ENCODE results near the gene SLC15A5.

SLC15A5 gene

DNA sequence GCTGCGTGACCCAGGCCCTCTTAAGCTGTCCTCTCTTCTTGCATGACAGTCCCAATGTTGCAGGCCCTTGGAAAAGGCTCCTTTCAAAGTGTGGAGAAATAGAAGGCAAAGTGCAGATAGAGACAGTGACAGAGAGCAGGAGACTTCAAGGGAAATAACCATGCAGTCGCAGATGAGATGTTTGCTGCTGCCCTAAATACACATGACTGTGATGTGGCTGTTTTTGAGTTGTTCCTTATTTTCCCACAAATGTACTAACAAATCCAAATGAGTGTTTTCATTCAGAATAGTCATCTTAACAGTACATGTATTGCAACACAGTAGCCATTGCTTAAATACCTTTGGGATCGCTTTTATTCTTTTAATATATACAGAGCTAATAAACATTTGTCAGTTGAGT, 101.6 kb downstream of the SLC15A5 start:
- no peak for DNase-seq (ENCODE audit: low spot score)

DNA sequence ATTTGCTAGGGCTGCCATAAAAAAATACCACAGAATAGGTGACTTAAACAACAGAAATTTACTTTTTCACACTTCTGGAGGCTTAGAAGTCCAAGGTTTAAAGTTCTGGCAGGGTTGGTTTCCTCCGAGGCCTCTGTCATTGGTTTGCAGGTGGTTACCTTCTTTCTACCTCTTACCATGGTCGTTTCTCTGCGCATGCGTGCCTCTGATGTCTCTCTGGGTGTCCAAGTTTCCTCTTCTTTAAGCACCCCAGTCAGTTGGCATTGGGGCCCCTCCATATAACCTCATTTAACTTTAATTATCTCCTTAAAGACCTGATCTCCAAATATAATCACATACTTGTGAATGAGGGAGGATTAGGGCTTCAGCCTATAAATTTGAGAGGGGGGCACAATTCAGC, 103.2 kb downstream of the SLC15A5 start:
- no peak for DNase-seq (ENCODE audit: low spot score)

DNA sequence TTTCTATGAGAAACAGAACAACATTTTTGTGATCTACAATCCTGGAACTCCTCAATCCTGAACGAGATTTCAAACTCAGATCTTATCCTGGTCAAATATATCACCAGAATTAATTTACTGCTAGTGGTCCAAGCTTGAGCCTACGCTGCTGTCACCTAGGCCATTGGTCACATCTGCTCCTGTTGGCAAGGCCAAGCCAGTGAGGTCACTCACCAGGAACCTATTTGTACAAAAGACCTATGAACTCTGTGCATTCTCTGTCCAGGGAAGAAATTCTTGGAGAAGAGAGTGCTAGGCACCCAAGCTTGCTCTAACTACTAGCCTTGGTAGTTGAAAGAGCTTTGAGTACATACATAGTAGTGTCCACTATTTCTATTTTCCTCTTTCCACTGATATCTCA, 106.1 kb downstream of the SLC15A5 start:
- DNase-seq (ENCODE audit: low spot score), result no peak

DNA sequence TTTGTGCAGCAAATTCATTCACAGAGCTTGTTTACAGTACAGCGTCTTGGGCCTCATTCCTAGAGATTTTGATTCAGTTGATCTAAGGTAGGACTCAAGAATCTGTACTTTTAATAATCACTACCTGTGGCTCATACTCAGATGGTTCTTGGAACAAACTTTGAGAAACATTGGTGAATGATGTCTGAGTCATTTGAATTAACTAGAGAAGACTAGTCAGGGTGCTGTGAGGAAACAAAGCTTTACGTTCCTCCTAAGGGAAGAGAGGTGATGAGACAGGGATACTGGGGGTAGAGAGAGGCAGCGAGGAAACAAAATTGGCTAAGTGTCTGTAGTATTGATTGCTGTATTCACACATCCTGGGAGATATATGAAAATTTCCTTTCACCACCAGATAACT, 109.4 kb downstream of the SLC15A5 start:
- no peak for DNase-seq (ENCODE audit: low spot score)

DNA sequence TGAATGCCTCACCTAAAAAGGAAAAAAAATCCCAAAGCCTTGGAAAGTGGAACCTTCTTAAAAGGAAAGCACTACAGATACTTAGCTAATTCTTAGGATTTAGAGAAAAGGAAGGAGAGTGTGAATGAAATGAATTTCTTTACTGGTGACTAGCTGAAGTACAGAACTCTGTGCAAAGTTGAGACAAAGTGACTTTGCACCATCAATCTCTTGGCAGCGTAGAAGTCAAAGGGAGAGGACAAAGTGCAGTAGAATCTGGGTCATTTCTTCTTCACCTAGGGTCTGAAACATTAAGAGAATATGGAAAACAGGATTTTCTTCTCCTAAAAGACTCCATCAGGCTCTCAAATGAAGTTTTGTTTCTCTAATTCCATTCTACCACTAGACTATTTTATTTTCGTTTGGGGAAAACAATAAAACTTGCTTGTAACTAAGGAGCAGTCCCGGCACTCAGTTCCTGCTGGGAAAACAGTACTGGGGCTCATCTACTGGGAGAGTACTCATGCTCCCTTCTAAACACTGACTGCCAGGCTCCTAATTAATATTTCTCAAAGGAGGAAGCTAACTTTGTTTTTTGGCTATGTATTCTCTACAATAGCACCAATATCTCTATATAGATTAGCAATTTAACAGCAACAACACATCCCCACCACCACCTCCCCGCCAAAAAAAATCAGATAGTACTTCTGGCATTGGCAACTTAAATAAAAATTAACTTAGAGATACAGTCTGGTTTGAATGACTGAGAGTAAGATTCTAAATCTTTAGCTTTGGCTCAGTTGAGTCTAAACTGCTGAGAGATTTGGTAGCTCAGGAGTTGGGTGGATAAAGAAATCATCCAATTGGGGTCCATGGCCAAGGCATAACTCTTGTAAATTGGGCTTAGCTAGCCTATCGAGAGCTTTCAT, 110.7 kb downstream of the SLC15A5 start:
- DNase-seq (ENCODE audit: low spot score), result no peak

DNA sequence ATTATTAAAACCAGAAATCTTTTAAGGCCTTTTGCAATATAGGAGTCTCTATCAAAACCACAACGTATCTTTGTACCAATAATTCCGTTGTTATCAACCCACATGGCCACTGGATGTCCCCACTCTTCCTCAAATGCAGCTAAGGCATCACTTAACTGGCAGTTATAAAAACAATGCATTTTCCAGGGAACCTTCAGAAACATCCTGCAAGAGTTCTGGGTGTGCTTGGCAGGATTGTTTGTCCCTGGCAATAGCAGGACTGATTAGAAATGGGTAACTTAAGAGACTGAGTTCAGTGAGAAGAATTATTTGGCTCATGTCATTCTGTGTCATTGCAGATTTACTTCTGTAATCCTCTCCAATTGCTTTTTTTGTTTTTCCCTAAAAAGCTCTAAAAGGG, 112.0 kb downstream of the SLC15A5 start:
- DNase-seq (ENCODE audit: low spot score), result no peak

DNA sequence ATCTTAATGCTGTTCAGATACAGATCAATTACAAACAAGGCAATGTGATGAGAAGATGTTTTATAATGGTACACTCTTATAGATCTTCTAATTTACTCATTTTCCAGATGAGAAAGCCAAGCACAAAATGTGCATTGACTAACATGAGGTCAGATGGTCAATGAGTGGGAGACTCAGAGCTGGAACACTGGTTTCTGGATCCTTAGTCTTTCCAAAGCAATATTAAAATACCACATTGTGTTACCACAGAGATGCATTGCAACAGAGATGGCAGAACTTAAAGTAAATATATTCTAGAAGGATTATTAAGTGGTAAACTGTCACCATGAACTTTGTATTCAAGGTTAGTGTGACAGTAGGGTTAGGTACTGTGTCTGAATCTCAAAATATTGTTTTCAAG, 113.6 kb downstream of the SLC15A5 start:
- DNase-seq (ENCODE audit: low spot score), result no peak

DNA sequence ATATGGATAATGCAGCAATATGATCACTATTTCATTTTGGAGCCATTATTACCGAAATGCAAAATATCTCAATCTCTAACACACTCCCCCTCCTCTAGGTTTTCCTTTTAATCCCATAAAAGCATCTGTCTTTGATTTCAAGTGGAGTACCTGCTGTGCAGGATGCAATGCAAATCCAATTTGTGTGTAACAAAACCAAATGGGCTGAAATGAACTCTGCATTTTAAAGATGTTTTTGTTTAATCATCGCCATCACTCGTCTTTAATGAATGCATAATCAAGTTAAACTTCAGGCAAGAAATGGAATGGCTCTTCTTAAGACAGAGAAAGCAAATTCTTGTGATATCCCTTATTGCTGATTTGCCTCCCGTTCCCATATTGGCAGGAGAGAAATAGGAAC, 114.3 kb downstream of the SLC15A5 start:
- no peak for DNase-seq (ENCODE audit: low spot score)

DNA sequence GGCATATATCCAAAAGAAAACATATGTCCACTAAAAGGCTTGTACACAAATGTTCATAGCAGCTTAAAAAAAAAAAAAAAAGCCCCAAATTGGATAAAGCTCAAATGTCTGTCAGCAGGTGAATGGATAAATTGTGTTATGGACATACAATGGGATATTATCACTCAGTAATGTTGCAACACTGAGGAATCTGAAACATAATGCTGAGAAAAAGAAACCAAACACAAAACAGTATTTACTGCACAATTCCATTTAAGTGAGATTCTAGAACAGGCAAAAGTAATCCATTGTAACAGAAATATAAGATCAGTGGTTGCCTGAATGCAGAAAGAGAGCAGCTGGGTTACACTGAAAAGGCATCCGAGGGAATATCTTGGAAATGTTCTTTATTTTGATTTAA, 117.9 kb downstream of the SLC15A5 start:
- DNase-seq (ENCODE audit: low spot score), result no peak

DNA sequence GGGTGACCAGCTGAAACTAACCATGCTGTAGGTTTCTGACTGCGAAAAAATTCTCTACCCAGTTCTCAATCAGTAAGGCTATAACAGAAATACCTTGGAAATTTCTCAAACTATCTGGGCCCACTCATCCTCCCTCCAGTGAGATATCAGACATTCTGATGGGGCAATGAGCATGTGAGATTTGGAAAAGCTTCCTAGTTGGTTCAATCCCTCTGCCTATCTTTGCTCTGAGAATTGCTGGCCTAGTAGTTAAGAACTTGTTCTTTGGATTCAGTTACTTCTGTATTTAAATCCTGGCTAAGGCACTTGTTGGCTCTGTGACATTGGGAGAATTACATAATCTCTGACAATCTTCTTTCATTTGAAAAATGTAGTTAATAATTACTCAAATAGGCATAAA, 119.4 kb downstream of the SLC15A5 start:
- DNase-seq (ENCODE audit: low spot score), result no peak

DNA sequence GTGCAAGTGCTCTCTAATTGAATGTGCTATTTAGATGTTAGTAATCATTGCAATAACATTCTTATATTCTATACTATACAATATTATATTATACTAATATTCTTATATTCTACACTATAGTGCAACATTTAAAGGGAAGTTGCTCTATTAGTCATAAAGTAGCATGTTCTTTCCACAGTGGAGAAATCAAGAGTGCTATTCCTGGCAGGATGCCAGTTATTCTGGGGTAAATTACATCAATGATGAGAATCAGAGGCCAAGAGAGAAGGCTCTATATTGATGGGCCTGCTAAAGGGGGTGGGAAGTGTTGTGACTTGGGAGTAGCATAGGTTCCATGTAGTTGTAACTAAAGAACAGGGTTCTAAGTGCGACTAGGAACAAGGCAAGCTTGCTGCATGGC, 121.5 kb downstream of the SLC15A5 start:
- DNase-seq (ENCODE audit: low spot score), result no peak

DNA sequence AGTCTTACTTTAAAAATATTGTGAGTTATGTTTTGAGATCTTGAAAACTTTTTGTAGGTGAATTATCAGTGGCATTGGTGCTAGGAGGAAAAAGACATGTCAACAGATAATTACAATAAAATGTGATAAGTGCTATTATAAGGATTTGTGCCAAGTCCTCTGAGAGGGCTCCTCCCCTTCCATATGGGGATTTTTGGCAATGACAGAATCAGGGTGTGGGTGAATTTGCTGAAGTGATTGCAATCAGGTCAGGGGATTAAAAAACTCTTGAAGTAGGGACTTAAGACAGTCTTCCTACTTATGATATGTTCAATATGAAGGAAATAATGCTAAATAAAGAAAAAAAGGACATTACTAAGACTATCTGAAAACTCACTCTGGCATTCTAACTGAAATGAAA, 122.5 kb downstream of the SLC15A5 start:
- no peak for DNase-seq (ENCODE audit: low spot score)

DNA sequence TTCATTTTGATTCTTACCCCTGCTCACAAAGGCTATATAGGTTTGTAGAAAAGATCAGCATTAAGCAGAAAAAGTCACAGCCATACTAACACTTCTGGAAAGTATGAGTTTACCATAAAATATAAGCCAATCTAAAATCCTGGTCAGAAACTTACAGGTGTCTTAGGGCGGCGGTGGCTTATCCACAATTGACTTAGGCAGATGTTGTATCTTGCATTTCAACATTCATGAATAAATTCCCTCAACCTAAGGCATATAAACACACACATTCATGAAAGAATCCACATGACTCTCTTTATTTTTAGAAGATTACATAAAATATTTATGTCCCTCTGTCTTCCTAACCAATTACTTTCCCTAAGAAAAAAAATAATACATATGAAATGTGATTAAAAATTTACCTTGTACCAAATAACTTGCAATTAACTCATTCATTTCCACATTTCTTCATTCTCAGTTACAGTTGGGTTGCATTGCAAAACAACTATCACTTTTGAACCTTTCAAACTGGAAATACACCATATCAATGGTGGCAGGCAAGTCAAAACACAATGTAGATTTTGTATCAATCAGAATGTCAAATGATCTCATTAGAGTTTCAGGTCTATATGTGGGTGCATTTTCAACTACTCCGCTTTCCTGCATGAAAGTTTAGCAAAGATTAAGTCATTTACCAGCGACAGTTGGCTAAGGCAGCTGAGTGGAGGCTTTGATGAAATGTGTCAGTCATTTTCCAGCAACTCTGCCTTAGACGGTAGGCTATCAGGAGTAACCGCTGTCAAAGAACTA, 124.4 kb downstream of the SLC15A5 start:
- DNase-seq (ENCODE audit: low spot score), result no peak

DNA sequence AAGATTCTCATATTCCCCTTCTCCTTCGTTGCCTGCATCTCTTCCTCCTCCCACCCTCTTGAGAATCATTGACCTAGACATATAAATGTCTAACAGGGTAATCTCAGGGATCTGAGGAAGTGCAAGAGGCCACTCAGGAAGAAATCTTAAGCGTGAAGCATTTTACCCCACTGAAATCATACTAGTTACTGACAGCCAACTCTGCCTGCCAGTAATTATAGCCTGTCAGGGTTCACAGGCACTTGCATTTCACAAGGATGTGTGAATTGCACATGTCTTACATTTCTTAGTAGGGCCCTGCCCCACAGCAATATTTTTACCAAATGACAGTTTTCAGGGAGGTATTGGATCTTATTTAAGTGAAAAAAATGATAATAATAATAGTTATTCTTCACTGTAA, 127.2 kb downstream of the SLC15A5 start:
- DNase-seq (ENCODE audit: low spot score), result no peak

DNA sequence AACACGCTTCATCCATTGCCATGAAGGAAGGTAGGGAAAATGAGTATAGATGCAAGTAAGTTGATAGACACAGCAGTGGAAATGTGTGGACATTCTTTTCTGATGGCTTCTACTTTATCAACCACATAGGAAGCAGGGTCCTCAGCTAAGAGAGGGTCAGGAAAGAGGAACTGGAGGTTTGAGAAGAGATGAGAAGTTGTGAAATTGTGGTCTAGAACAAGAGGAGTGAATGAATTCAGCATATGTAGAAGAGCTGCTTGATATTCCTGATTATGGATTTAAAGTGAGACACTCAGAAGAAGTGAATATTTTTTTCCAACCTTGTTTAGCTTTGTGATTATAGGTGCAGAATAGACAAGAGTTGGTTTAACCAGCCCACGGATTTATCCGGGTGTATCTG, 128.5 kb downstream of the SLC15A5 start:
- no peak for DNase-seq (ENCODE audit: low spot score)

Measured in CD4-positive, alpha-beta T cell treated with Interleukin-15 for 4 hours (primary cell).